ENCODE measurements around the gene SETD1A. TPM values are rescaled to one million over a fixed set of nuclear protein-coding genes. Genes with fewer than 3 reads are reported as not detected.
A peak's percentile ranks its signal among the peaks of the same experiment; 100 is the strongest.

Gene SETD1A
- total and polyA plus RNA-seq, 4 donors = 4.4 to 19.7 (median 13.1) TPM

DNA sequence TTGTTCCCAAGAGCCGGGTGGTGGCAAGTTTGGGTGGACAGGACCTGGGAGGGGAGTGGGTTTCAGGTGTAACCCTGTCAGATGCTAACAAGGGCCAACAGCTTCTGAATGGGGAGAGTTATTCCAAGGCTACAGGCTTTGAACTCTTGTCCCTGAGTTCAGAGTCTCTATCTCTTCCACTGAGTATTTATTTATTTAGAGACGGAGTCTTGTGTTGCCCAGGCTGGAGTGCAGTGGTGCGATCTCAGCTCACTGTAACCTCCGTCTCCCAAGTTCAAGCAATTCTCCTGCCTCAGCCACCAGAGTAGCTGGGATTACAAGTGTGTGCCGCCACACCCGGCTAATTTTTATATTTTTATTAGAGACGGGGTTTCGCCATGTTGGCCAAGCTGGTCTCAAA is 2.6 kb upstream of the SETD1A start:
- Histone ChIP-seq H3K27me3 (ENCODE audit: control insufficient read depth in 1 of 2, insufficient read depth in 2 of 2, low read length in 1 of 2) (no peaks in the 10 kb centered on the region), H3K9me3 (ENCODE audit: control insufficient read depth, low read length) (no peaks in the 10 kb centered on the region), H3K4me3 (ENCODE audit: low read length in 2 of 2) (no peak overlapping the region), H3K27ac (ENCODE audit: low read depth in 1 of 2, low read length in 2 of 2) (no peak overlapping the region), H3K4me1 (ENCODE audit: control insufficient read depth in 1 of 2, insufficient read depth in 2 of 2, low read length in 2 of 2) (no peaks in the 10 kb centered on the region), H3K36me3 (ENCODE audit: control insufficient read depth in 1 of 2, insufficient read depth in 2 of 2, low read length in 1 of 2) (no peaks in the 10 kb centered on the region)
- intact Hi-C loops (cut with DNase I) = loop anchor here in 1 of 2 donors (10.0 kb wide), 1 partner anchor 120 kb away; the partner anchor contains the start of genes ZNF646 and ZNF668
- WGBS, 2 donors = 66 to 68% methylated on average over 8 of the region's 8 CpGs
- ATAC-seq (ENCODE audit: low FRiP score) (no peak), DNase-seq (no peak)

DNA sequence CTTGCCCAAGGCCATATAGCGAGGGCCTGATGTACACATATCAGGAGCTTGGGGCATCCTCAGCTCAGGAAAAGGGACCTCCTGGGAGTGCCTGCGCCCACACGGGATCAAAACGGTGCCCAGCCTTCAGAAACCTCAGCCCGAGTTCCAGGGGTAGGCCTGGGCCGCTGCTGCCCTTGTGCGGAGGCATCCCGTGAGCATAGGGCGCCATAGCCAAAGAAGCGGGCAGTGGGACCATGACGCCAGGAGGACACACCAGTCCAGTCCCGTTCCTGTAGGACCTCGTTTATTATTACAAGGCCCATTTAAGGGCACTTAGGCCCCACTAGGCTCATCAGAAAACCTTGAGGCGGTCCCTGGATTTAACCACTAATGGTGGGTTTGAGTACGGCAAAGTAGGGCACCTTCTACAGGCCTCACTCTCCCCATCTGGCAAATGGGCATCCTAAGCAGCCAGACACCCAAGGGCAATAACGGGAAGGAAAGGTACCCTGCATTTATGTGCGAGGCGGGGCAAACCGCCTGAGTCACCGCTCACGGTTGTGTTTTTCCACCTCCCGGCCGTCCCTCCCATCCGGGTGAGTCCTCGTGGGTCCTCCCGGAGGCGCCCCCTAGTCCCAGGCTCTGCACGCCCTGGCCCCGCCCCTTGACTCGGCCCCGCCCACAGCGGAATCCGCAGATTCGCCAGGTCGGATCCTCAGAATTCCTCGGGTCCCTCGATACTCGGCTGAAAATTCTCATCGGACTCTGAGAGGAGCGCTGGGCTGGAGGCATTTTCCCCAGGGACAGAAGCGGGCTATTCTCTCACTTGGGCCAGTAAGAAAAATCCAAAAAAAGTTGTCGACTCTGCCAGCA is 726 bp upstream of the SETD1A start:
- WGBS, 2 donors = 24 to 25% methylated on average over 42 of the region's 42 CpGs
- H3K36me3 ChIP-seq (ENCODE audit: control insufficient read depth in 1 of 2, insufficient read depth in 2 of 2, low read length in 1 of 2) = peaks cover 0 to 6% of the 10 kb centered on the region in 2 donors
- ATAC-seq (ENCODE audit: low FRiP score) (peak; percentile 89), DNase-seq (peak; percentile 91 to 95)
- H3K4me3 ChIP-seq (ENCODE audit: low read length in 2 of 2) = peak overlapping the region; percentile 44 to 63
- H3K9me3 ChIP-seq (ENCODE audit: control insufficient read depth, low read length) = no peaks in the 10 kb centered on the region
- no peaks in the 10 kb centered on the region for H3K4me1 ChIP-seq (ENCODE audit: control insufficient read depth in 1 of 2, insufficient read depth in 2 of 2, low read length in 2 of 2)
- intact Hi-C loops (cut with DNase I) = loop anchor here in 1 of 2 donors (10.0 kb wide), 1 partner anchor 118 kb away; the partner anchor contains the start of genes ZNF646 and ZNF668
- peak overlapping the region; percentile 46 to 91 for H3K27ac ChIP-seq (ENCODE audit: low read depth in 1 of 2, low read length in 2 of 2)
- no peaks in the 10 kb centered on the region for H3K27me3 ChIP-seq (ENCODE audit: control insufficient read depth in 1 of 2, insufficient read depth in 2 of 2, low read length in 1 of 2)

DNA sequence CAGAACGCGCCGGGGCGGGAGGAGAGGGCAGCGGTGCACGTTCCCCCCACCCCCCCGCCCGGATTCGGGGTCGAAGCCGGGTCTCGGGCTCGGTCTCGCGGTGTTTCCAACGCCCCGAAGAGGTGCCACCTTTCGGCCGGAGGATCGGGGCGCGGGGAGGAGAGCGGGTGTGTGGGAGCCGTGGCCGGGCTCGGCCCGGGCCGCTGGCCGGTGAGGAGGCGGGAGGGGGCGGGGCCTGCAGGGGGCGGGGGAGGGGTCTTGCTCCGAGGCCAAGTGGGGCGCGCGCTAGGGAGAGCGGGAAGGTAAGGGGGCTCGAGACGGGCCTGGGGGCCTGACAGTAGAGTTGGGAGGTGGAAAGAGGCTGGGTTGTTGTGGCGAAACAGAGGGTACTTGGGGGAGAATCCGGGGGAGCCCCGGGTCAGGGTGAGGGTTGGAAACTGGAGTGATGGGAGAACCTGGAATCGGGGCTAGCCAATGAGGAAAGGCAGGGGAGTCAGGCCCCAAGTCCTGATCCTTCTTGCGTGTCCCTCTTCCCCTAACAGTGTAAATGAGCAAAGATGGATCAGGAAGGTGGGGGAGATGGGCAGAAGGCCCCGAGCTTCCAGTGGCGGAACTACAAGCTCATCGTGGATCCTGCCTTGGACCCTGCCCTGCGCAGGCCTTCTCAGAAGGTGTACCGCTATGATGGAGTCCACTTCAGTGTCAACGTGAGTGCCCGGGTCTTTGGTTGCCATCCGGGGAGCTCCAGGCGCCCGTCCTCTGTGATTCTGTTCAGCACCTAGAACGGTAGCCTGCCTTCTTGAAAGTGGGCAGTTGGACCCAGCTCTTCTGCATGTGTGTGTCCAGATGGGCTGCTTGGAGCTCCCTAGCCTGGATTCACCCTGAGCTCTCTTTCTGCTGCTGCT is 873 bp downstream of the SETD1A start:
- Histone ChIP-seq H3K27me3 (ENCODE audit: control insufficient read depth in 1 of 2, insufficient read depth in 2 of 2, low read length in 1 of 2) (no peaks in the 10 kb centered on the region), H3K9me3 (ENCODE audit: control insufficient read depth, low read length) (no peaks in the 10 kb centered on the region), H3K27ac (ENCODE audit: low read depth in 1 of 2, low read length in 2 of 2) (peak overlapping the region in 1 of 2 donors; percentile 92), H3K4me1 (ENCODE audit: control insufficient read depth in 1 of 2, insufficient read depth in 2 of 2, low read length in 2 of 2) (no peaks in the 10 kb centered on the region), H3K36me3 (ENCODE audit: control insufficient read depth in 1 of 2, insufficient read depth in 2 of 2, low read length in 1 of 2) (peaks cover 0 to 6% of the 10 kb centered on the region in 2 donors), H3K4me3 (ENCODE audit: low read length in 2 of 2) (peak overlapping the region; percentile 68 to 97)
- 11 to 14% methylated on average over 39 to 55 of the region's 55 CpGs for WGBS, 2 donors
- DNase-seq = peak; percentile 49 to 88
- intact Hi-C loops (cut with DNase I) = loop anchor here in 1 of 2 donors (10.0 kb wide), 1 partner anchor 116 kb away; the partner anchor contains the start of genes ZNF646 and ZNF668
- no peak for ATAC-seq (ENCODE audit: low FRiP score)

DNA sequence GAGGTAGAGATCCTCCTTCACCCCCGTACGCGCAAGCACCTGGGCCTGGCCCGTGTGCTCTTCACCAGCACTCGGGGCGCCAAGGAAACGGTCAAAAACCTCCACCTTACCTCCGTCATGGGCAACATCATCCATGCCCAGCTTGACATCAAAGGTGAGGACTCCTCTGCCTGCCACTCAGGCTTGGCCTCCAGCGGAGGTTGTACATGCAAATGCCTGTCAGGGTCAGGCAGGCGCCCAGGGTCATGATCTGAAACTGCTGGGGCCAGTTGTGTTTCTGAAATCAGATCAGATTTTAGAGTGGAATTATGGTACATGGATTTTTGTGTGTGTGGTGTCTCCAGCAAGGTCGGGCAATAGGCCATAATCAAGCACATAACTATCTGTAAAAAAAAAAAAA is 3.8 kb downstream of the SETD1A start:
- intact Hi-C loops (cut with DNase I) = no loop called here
- no peaks in the 10 kb centered on the region for H3K9me3 ChIP-seq (ENCODE audit: control insufficient read depth, low read length)
- H3K27me3 ChIP-seq (ENCODE audit: control insufficient read depth in 1 of 2, insufficient read depth in 2 of 2, low read length in 1 of 2) = no peaks in the 10 kb centered on the region
- no peak overlapping the region for H3K27ac ChIP-seq (ENCODE audit: low read depth in 1 of 2, low read length in 2 of 2)
- no peaks in the 10 kb centered on the region for H3K4me1 ChIP-seq (ENCODE audit: control insufficient read depth in 1 of 2, insufficient read depth in 2 of 2, low read length in 2 of 2)
- H3K4me3 ChIP-seq (ENCODE audit: low read length in 2 of 2) = no peak overlapping the region
- DNase-seq = peak in 1 of 2 donors; percentile 41
- peaks cover 0 to 9% of the 10 kb centered on the region in 2 donors for H3K36me3 ChIP-seq (ENCODE audit: control insufficient read depth in 1 of 2, insufficient read depth in 2 of 2, low read length in 1 of 2)
- ATAC-seq (ENCODE audit: low FRiP score) = no peak
- WGBS, 2 donors = 91 to 93% methylated on average over 11 of the region's 11 CpGs

DNA sequence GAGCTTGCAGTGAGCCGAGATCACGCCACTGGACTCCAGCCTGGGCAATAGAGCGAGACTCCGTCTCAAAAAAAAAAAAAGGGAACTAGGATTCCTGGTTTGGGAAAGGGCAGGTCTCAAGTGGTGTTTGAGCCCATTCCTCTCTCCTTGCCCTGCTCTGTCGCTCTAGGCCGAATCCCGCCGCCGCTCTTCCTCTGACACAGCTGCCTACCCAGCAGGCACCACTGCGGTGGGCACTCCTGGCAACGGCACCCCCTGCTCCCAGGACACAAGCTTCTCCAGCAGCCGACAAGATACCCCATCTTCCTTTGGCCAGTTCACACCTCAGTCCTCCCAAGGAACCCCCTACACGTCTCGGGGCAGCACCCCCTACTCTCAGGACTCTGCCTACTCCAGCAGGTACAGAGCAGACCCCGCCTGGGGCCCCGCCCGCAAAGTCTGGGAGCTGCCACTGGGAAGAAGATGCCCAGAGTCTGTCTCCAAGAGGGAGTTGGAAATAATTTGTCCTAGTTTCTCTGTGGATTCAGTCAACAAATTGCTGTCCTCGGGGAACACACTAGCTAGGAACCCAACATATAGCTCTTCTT is 6.5 kb downstream of the SETD1A start:
- DNase-seq (no peak), ATAC-seq (ENCODE audit: low FRiP score) (no peak)
- Histone ChIP-seq H3K27me3 (ENCODE audit: control insufficient read depth in 1 of 2, insufficient read depth in 2 of 2, low read length in 1 of 2) (no peaks in the 10 kb centered on the region), H3K36me3 (ENCODE audit: control insufficient read depth in 1 of 2, insufficient read depth in 2 of 2, low read length in 1 of 2) (peaks cover 0 to 9% of the 10 kb centered on the region in 2 donors), H3K4me3 (ENCODE audit: low read length in 2 of 2) (no peak overlapping the region), H3K27ac (ENCODE audit: low read depth in 1 of 2, low read length in 2 of 2) (no peak overlapping the region), H3K9me3 (ENCODE audit: control insufficient read depth, low read length) (no peaks in the 10 kb centered on the region), H3K4me1 (ENCODE audit: control insufficient read depth in 1 of 2, insufficient read depth in 2 of 2, low read length in 2 of 2) (no peaks in the 10 kb centered on the region)
- intact Hi-C loops (cut with DNase I) = no loop called here
- 91 to 93% methylated on average over 16 to 18 of the region's 18 CpGs for WGBS, 2 donors

DNA sequence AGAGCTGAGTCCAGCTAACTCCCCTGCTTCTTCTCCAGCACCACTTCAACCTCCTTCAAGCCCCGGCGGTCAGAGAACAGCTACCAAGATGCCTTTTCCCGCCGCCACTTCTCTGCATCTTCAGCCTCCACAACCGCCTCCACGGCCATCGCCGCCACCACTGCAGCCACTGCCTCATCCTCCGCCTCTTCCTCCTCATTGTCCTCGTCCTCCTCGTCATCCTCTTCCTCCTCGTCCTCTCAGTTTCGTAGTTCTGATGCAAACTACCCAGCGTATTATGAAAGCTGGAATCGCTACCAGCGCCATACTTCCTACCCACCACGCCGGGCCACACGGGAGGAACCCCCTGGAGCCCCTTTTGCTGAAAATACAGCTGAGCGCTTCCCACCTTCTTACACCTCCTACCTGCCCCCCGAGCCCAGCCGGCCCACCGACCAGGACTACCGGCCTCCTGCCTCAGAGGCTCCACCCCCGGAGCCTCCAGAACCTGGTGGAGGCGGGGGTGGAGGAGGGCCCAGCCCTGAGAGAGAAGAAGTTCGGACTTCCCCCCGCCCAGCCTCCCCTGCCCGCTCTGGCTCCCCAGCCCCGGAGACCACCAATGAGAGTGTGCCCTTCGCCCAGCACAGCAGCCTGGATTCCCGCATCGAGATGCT is 7.1 kb downstream of the SETD1A start:
- Histone ChIP-seq H3K36me3 (ENCODE audit: control insufficient read depth in 1 of 2, insufficient read depth in 2 of 2, low read length in 1 of 2) (peaks cover 0 to 12% of the 10 kb centered on the region in 2 donors), H3K27me3 (ENCODE audit: control insufficient read depth in 1 of 2, insufficient read depth in 2 of 2, low read length in 1 of 2) (no peaks in the 10 kb centered on the region), H3K9me3 (ENCODE audit: control insufficient read depth, low read length) (no peaks in the 10 kb centered on the region), H3K27ac (ENCODE audit: low read depth in 1 of 2, low read length in 2 of 2) (no peak overlapping the region), H3K4me3 (ENCODE audit: low read length in 2 of 2) (no peak overlapping the region), H3K4me1 (ENCODE audit: control insufficient read depth in 1 of 2, insufficient read depth in 2 of 2, low read length in 2 of 2) (no peaks in the 10 kb centered on the region)
- no peak for ATAC-seq (ENCODE audit: low FRiP score)
- intact Hi-C loops (cut with DNase I) = no loop called here
- DNase-seq = no peak
- WGBS, 2 donors = 89% methylated on average over 32 to 33 of the region's 33 CpGs

DNA sequence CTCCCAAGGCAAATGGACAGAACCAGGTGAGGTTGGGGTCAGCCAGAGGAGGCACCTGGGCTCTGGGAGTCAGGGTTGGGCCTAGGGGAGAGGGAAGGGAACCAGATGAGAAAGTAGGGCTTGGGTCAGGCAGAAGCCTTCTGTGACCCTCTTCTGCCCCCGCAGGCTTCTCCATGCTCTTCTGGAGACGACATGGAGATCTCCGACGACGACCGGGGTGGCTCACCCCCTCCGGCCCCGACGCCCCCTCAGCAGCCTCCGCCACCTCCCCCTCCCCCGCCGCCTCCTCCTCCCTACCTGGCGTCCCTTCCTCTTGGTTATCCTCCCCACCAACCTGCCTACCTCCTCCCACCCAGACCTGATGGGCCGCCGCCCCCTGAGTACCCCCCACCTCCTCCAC is 7.9 kb downstream of the SETD1A start:
- Histone ChIP-seq H3K27ac (ENCODE audit: low read depth in 1 of 2, low read length in 2 of 2) (no peak overlapping the region), H3K4me1 (ENCODE audit: control insufficient read depth in 1 of 2, insufficient read depth in 2 of 2, low read length in 2 of 2) (no peaks in the 10 kb centered on the region), H3K9me3 (ENCODE audit: control insufficient read depth, low read length) (no peaks in the 10 kb centered on the region), H3K27me3 (ENCODE audit: control insufficient read depth in 1 of 2, insufficient read depth in 2 of 2, low read length in 1 of 2) (no peaks in the 10 kb centered on the region), H3K36me3 (ENCODE audit: control insufficient read depth in 1 of 2, insufficient read depth in 2 of 2, low read length in 1 of 2) (peaks cover 0 to 11% of the 10 kb centered on the region in 2 donors), H3K4me3 (ENCODE audit: low read length in 2 of 2) (no peak overlapping the region)
- 85 to 88% methylated on average over 15 of the region's 15 CpGs for WGBS, 2 donors
- DNase-seq (no peak), ATAC-seq (ENCODE audit: low FRiP score) (no peak)
- intact Hi-C loops (cut with DNase I) = no loop called here
